Occipital lobe (tissue), 2 donors: ENCODE data around the gene SMIM24. TPM values are rescaled to one million over a fixed set of nuclear protein-coding genes. Genes with fewer than 3 reads are reported as not detected.
"Not testable (repeated sequence)": the region's sequence is repeated elsewhere in the genome, so short reads cannot be mapped to it uniquely, and the experiment has no call there.

ENCODE experiments used
- DNase-seq: peaks from one replicate; lab custom pipeline; 2025; lab: John Stamatoyannopoulos, UW
- total RNA-seq: library from RNA; depleted of rRNA; stranded (reverse); fragments of >200 nt; gene quantifications from one replicate; pipeline ENCODE4 v1.2.3, GENCODE V29; 2014

SMIM24 gene
- total RNA-seq, 1 donor from 2014 or later: not detected

DNA sequence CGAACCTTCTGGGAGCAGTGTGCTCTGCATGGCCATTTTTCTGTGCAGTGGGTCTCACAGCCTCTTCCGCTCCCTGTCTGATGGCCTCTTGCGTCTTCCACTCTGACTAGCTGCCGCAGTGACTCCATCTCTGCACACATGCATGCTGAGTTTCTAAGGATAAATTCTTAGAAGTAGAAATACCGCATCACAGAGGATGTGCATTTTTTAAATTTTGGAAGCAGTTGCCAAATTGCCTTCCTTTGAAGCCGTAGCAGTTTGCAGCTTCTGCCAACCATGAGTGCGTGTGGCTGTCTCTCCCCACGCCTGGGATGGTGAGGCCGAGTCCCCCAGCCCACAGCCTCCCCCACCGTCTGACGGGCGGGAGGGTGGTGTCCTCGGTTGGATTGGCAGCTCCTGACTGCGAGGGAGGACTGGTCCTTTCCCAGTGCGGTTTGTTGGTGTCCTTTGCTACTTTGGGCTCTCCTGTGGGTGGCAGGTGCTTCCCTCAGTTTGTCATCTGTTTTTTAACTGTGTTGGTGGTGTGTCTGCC, 35.6 kb upstream of the SMIM24 start:
- no peak for DNase-seq

DNA sequence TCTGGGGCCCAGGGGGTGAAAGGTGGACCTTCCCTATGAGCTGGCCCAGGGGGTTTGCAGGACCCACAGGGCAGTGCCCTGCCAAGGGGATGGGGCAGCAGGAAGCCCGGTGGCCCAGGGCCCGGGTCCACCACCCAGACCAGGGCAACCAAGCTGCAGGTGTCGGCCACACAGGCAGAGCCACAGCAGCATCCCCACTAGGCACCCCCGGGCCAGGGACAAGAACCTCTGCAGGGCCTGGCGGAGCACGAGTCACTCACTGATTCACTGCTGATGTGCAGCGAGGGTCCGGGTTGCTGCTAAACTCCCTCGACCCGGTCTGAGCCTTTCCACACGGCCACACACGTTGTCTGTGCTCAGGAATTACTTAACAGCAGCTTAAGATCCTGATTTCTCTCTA, 34.6 kb upstream of the SMIM24 start:
- no peak for DNase-seq

DNA sequence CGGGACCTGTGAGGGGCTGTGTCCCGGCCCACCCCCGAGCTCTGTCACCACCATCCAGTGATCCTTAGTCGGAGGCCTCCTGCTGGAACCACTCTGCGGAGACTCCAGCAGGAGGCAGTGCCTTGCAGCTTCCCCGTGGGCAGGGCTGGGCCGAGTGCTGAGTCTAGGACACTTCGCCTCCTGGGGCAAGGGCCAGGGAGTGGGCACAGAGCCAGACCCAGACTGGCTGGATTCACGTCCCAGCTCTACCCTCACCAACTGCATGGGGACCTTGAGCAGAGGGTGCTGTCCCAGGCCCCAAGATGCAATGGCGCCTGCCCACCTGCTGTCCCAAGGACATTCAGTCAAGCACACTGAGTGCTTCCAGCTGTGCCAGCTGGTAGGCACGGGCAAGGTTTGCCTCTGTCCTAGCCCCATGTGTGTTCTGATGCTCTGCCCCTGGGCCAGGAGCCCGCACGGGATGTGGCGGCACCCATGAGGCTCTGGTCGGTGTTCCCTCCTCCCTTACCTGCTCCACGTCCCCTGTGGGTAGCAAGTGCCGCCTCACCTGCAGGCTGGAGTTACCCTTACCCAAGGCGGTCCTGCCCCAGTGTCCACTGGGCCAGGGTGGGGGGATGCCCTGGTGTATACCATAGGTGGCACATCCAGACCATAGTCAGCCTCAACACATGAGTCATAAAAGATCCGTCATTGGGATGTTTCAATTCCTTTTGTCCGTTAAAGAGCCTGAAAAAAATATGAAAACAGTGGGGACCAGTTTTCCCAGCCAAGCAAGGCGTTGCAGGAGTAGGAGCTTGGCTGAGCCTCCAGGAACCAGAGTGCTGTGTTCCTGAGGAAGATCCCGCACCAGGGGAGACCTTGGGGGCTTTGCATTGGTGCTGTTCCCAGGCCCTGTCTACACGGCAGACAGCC, 33.2 kb upstream of the SMIM24 start:
- no peak for DNase-seq

DNA sequence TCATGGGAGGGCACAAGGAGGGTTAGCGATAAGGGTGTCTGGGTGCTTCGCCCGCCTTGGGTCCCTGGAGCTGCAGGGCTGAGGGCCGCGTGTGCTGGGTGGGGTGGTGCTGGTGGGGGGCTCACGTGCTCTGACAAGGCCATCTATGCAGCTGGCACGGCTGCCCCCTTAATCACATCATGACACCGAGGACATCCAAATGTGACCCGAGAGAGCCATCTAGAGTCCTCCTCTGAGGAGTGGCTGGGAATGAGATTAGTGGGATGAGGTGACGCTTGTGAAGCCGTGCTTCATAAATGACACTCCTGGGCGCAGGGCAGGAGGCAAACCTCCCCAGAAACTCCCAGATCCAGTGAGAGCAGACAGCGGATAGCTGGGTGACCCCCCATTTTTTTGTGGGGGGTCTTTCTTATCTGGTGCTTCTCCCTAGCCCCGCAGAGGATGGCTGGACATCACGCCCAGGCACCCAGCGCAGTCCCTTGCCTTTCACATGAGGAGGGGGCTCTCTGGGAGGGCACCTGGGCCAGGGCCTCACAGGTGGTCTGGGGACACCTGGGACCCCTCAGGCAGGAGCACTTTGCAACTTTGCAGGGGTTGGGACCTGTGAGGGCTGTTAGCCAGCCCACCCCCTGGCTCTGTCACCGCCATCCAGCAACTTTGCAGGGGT, 32.4 kb upstream of the SMIM24 start:
- no peak for DNase-seq

DNA sequence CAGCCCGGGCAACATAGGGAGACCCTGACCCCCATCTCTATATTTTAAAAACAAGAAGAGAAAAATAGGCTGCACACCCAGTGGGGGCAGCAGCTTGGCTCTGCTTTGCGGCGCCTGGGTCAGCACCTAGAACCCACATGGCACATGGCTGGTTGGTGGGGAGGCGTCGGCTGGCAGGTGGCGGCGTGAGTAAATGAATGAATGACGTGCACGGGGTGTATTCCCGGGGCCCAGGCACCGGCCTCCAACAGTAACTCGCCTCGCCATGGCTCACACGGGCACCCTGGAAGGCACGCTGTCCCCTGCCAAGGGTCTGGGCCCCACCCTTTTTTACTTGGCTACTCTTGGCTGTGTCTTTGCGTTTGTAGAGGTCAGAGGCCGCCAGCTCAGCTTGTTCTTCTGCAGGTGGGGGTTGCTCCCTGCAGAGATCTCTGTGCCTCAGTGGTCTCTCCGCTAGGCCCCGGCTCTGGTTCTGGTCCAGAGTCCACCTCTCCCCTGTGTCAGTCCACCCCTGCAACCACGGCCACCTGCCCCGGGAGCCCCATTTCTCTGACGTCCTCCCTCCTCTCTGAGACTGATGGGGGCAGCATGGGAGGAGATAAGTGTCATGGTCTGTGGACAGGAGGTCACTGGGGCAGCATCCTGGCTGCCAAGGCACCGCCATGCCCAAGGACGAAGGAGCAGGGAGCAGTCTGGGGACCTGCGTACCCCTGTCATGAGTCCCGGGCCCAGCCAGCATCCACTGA, 31.4 kb upstream of the SMIM24 start:
- no peak for DNase-seq

DNA sequence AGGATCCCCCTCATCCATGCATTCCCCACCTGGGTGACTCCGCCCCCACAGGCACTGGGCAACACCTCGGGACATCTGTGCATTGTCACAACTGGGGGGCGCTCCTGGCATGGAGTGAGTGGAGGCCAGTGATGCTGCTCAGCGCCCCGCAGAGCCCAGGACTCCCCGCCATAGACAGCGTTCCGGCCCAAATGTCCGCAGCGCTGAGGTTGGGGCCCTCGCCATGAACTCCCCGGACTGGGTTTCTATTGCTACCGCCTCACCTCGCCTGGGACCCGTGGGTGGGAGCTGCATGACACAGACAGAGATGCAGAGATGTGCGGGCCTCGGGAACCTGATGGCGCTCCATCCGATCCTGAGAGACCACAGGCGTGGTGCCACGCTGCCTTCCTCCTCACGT, 30.4 kb upstream of the SMIM24 start:
- no peak for DNase-seq

DNA sequence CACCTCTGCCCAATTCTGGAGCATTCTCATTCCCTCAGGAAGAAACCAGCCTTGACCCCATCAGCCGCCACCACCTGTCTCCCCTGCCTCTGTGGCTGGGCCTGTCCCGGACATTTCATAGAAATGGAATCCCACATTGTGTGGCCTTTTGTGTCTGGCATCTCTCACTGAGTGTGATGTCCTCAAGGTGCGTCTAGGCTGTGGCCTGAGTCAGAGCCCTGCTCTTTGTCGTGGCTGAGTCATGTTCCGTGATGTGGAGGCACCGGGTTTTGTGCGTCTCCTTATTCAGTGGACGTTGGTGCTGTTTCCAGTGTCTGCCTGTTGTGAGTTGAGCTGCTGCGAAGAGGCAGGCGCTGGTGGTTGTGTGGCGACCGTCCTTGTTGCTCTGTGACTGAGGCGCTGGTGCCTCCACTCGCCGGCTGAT, 29.3 kb upstream of the SMIM24 start:
- no peak for DNase-seq

DNA sequence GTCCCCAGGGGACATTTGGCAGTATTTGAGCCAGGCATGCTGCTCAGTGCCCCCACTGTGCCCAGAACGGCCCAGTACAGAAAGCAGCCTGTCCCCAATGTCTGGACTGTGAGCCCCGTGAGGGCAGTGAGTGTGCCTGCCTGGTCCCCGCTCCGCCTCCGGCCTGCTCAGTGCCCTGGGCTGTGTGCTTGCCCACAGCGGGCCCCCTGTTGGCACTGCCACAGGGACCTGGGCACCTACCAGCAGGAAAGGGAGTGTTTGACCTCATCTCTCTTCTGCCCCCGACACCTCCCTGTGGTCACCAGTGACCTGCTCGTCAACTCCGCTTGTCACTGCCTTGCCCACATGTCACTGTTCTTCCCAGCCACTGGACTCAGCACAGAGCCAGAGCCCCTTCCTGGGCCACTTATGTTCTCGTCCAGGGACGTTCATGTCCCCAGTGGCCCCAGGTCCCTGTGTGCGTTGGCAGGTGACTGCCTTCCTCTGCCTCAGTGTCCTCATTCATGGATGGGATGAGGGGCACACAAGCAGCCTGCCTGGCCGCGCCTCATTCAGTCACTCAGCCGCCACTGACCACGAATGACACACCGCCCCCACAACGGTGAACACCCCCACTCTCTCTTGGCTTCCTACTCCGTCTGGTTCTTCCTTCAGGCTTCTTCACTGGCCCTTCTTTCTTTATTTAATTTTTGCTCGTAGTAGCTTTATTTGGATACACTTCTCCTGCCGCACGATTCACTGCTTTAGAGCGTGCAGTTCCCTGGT, 28.6 kb upstream of the SMIM24 start:
- DNase-seq: no peak

DNA sequence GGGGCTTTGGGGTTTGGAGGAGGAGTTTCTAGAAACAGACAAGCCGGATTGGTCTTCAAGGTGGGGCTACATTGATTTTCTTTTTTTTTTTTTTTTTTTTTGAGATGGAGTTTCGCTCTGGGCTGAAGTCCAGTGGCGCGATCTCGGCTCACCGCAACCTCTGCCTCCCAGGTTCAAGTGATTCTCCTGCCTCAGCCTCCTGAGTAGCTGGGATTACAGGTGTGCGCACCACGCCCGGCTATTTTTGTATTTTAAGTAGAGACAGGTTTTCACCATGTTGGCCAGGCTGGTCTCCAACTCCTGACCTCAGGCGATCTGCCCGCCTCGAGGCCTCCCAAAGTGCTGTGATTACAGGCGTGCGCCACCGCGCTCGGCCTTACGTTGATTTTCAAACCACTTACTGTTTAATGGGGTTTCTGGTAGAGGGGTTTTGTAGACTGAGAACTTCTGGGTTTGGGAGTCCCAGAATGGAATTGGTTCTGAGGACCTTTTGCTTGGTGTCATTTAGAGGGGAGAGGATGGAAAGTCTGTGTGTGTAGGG, 27.9 kb upstream of the SMIM24 start:
- not testable (repeated sequence) for DNase-seq

DNA sequence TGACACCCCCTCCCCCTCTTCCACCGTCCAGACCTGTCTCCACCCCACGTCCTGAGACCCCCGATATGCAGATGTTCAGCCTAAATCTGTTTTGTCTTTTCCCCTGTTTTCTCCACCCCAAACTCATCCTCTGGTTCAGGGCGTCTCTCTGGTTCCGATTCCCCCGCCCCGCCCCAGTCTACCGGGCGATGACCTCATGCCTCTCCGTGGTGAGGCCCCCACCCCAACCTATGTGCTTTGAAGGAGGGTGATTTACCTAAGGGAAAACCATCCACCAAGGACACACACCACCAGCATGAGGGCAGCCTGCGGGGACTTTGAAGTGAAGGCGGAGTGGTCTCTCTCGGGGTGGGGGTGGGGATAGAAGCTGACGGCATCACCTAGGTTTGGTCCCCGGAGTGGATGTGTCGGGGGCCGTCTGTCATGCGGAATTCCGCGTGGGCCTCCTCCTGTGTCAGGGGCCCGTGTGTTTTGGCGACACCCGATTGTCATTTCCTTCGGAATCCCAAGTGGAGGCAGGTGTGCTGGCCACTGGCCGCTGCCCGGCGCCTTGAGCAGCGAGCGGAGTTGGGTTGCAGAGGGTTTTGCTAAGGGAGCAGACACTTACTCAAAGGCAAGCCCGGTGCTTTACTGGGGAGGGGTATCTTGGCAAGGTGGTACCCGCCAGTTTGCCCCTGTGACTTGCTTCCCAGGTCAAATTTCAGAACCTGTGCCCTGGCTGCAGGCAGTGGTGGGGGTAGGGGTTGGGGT, 27.2 kb upstream of the SMIM24 start:
- DNase-seq: no peak

DNA sequence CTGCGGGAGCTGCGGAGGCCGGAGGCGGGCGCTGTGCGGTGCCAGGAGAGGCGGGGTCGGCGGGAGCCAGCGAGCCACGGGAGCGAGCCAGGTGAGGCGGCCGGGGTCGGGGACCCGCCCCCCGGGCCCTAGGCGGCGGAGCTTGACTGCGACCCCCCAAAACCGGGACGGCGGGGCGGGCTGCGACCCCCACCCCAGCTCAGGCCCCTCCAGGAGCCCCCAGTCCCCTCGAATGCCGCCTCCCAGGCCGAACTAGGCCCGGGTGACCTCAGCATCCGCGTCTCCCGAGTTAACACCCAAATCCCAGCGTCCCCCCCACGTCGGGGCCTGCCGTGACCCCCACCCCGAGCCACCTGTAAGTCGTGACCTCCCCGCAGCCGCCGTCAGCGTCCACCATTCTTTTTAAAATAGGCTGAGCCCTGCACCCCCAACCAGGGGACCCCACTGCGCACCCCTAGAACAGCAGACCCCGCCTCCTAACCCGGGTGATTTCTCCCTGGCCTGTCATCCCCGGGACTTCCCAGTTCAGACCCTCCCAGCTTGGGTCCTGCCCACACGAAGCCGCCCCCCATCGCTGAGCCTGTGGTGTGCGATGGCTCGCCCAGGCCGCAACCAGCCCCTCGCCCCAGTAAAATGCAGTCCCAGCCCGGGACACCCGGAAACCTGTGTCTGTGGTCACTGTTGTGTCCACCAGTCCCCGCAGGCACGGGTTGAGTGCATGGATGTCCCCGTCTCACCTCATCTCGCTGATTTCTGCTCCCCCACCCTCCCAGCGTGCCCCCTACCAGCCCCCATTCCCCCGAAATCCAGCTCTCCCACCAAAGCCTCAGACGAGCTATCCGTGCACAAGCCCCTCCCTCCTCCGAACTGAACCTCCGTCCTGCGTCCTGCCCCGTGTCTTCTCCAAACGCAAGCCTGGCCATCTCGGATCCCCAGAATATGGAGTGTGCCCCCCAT, 26.3 kb upstream of the SMIM24 start:
- DNase-seq: no peak

DNA sequence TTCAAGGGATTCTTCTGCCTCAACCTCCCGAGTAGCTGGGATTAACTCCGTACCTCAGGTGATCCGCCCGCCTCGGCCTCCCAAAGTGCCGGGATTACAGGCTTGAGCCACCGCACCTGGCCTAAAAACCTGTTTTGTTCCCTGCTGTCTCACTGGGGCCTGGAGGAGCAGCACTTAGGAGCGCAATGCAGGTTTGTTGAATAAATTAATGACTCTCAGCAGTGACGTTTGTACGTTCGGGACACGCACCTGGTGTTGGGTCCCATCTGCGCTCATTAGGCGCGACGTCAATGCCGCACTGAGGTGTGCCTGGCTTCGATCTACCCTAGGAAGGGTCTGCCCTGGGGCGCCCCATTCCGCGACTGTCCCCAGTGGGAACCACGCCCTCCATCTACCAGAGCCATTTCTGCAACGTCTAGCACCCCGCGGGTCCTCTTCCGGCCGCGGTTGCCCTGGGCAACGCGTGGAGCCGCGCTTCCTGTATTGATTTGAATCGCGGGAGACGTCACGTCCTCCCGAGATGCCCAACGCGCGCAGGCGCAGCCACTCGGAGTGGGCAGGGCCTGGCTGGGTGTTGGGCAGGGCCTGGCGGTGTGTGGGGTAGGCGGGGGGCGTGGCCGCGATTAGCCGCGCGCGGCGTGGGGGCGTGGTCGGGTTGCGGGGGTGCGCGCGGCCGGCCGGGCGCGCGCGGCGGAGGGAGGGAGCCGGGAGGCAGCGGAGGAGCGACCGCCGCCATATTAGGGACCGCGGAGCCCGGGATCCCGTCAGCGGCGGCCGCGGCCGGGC, 25.5 kb upstream of the SMIM24 start, which contains the start of gene FZR1:
FZR1 (plus strand) TSS at position 714 of the 786 bp plus-strand sequence. CDS start 16,679 bp downstream, outside the sequence.
- DNase-seq: peak; percentile 97

DNA sequence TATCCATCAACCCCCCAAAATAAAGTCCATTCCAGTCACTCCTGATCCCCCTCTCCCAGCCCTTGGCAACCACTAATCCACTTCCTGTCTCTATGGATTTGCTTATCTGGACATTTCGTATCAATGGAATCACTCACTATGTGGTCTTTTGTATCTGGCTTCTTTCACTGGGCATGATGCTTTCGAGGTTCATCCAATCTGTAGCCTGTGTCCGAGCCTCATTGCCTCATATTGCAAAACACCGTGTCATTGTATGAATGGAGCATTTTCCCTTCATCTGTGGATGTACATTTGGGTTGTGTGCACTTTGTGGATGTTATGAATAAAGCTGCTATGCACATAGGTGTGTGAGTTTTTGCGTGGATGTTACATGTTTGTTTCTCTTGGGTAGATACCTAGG, 24.4 kb upstream of the SMIM24 start:
- no peak for DNase-seq

DNA sequence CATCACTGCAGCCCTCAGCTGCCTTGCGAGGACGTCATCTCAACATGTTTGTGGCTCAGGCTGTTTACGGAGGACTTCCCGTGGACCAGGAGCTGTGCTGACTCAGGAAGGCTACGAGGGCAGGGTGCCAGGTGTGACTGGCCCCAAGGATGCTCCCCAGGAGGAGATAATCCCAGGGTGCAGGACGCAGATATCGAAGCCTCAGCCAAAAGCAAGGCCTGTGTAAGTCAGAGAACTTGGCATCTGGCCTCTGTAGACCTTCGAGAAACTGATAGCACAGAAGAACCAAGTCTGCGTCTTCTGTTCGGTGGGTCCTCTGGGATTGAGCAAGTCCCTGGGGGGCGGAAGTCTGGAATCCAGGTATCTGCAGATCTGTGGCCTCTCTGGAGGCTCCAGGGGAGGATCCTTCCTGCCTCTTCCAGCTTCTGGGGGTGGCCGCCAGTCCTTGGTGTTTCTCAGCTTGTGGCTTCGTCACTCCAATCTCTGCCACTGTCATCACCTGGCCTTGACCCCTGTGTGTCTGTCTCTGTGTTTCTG, 22.8 kb upstream of the SMIM24 start:
- no peak for DNase-seq

DNA sequence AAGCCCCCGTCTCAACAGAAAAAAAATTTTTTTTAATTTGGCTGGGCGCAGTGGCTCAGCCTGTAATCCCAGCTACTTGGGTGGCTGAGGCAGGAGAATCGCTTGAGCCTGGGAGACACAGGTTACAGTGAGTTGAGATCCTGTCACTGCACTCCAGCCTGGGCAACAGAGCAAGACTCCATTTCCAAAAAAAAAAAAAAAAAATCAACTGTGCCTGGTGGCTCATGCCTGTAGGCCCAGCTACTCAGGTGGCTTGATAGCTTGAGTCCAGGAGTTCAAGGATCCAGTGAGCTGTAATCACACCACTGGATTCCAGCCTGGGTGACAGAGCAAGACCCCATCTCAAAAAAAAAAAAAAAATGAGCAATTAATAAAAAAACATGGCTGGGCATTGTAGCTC, 21.5 kb upstream of the SMIM24 start:
- DNase-seq: no peak

DNA sequence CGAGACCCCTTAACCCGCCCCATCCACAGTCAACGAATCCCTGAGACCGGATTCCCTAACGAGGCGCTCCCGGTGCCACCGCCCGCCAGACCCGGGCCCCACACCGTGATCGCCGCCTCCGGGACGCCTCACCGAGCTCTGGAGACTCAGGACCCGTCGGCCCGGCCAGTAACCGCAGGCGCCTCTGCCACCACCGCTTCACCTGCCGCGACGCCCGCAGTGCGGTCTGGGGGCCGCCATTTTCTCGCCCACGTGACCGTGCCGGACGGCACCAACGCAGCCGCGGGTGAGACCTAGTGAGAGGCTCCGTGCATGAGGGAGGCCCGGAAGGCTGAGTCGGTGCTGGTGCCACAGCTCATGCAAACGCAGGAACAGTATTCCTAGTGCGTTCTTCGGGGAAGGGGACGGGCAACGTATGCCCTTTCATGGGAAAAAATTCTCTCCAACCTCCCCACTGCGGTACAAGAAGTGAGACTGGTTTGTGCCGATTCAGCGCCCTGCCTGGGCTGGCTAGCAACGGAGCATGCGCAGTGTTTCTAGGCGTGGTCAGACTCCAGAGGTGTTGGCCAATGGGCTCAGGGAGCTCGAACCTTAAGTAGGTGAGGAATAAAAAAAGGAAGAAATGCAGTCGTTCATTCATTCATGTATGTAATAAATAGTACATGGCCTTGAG, 20.2 kb upstream of the SMIM24 start, which contains the start of gene DOHH:
DOHH (minus strand) TSS at position 246 of the 673 bp plus-strand sequence. CDS start 3,860 bp downstream, outside the sequence.
- DNase-seq: peak; percentile 94
